ENCODE measurements around the gene WWOX. TPM values are rescaled to one million over a fixed set of nuclear protein-coding genes. Genes with fewer than 3 reads are reported as not detected.

The WWOX gene
- polyA plus RNA-seq, 3 donors = 36.2 to 37.9 (median 36.7) TPM

GRCh38 chr16:78620291-78620690 is 520.8 kb downstream of the WWOX start:
- no peak for DNase-seq (ENCODE audit: extremely low read depth in 1 of 11, low read depth in 9 of 11, low spot score in 4 of 11)

GRCh38 chr16:78623796-78624195 is 524.3 kb downstream of the WWOX start:
- DNase-seq (ENCODE audit: extremely low read depth in 1 of 11, low read depth in 9 of 11, low spot score in 4 of 11) = no peak

- DNase-seq (ENCODE audit: extremely low read depth in 1 of 11, low read depth in 9 of 11, low spot score in 4 of 11) = no peak
Observed at GRCh38 chr16:78624366-78624765, 524.9 kb downstream of the WWOX start.

- DNase-seq (ENCODE audit: extremely low read depth in 1 of 11, low read depth in 9 of 11, low spot score in 4 of 11) = peak in 1 of 11 donors; percentile 36
Observed at GRCh38 chr16:78628461-78629045, 529.1 kb downstream of the WWOX start.

GRCh38 chr16:78629173-78629572 is 529.7 kb downstream of the WWOX start:
- DNase-seq (ENCODE audit: extremely low read depth in 1 of 11, low read depth in 9 of 11, low spot score in 4 of 11) = no peak

GRCh38 chr16:78630102-78630501 is 530.6 kb downstream of the WWOX start:
- DNase-seq (ENCODE audit: extremely low read depth in 1 of 11, low read depth in 9 of 11, low spot score in 4 of 11) = no peak

GRCh38 chr16:78633551-78633950 is 534.1 kb downstream of the WWOX start:
- DNase-seq (ENCODE audit: extremely low read depth in 1 of 11, low read depth in 9 of 11, low spot score in 4 of 11) = no peak

- no peak for DNase-seq (ENCODE audit: extremely low read depth in 1 of 11, low read depth in 9 of 11, low spot score in 4 of 11)
Observed at GRCh38 chr16:78635807-78636206, 536.4 kb downstream of the WWOX start.

- no peak for DNase-seq (ENCODE audit: extremely low read depth in 1 of 11, low read depth in 9 of 11, low spot score in 4 of 11)
Observed at GRCh38 chr16:78638371-78638770, 538.9 kb downstream of the WWOX start.

GRCh38 chr16:78639775-78640174 is 540.3 kb downstream of the WWOX start:
- no peak for DNase-seq (ENCODE audit: extremely low read depth in 1 of 11, low read depth in 9 of 11, low spot score in 4 of 11)

GRCh38 chr16:78640886-78641285 is 541.4 kb downstream of the WWOX start:
- no peak for DNase-seq (ENCODE audit: extremely low read depth in 1 of 11, low read depth in 9 of 11, low spot score in 4 of 11)

- no peak for DNase-seq (ENCODE audit: extremely low read depth in 1 of 11, low read depth in 9 of 11, low spot score in 4 of 11)
Observed at GRCh38 chr16:78641433-78641832, 542.0 kb downstream of the WWOX start.

- DNase-seq (ENCODE audit: extremely low read depth in 1 of 11, low read depth in 9 of 11, low spot score in 4 of 11) = no peak
Observed at GRCh38 chr16:78642621-78643285, 543.3 kb downstream of the WWOX start.

- DNase-seq (ENCODE audit: extremely low read depth in 1 of 11, low read depth in 9 of 11, low spot score in 4 of 11) = no peak
Observed at GRCh38 chr16:78645657-78646056, 546.2 kb downstream of the WWOX start.

GRCh38 chr16:78647019-78647418 is 547.6 kb downstream of the WWOX start:
- no peak for DNase-seq (ENCODE audit: extremely low read depth in 1 of 11, low read depth in 9 of 11, low spot score in 4 of 11)

GRCh38 chr16:78647491-78647890 is 548.0 kb downstream of the WWOX start:
- DNase-seq (ENCODE audit: extremely low read depth in 1 of 11, low read depth in 9 of 11, low spot score in 4 of 11) = no peak

- peak in 4 of 11 donors; percentile 15 to 51 (median 32) for DNase-seq (ENCODE audit: extremely low read depth in 1 of 11, low read depth in 9 of 11, low spot score in 4 of 11)
Observed at GRCh38 chr16:78648517-78648916, 549.1 kb downstream of the WWOX start.

- DNase-seq (ENCODE audit: extremely low read depth in 1 of 11, low read depth in 9 of 11, low spot score in 4 of 11) = no peak
Observed at GRCh38 chr16:78650339-78651074, 551.1 kb downstream of the WWOX start.

- no peak for DNase-seq (ENCODE audit: extremely low read depth in 1 of 11, low read depth in 9 of 11, low spot score in 4 of 11)
Observed at GRCh38 chr16:78654929-78655328, 555.5 kb downstream of the WWOX start.

- DNase-seq (ENCODE audit: extremely low read depth in 1 of 11, low read depth in 9 of 11, low spot score in 4 of 11) = no peak
Observed at GRCh38 chr16:78655331-78656113, 556.1 kb downstream of the WWOX start.
